Measurements from ENCODE around the gene AP2B1.

Gene AP2B1

GRCh38 chr17:35587074-35587961 lies at the start of gene AP2B1:
Gene AP2B1, plus strand, starts transcription at chr17:35587322. Its CDS starts 6,709 bp downstream, at chr17:35594031.
- TF ChIP-seq RAD21 (IDR thresholded peaks at IDR 0.05; ENCODE audit: low read depth): no peak
- peak; percentile 100 for TF ChIP-seq CREB1 (IDR thresholded peaks at IDR 0.05; ENCODE audit: low read depth)
- TF ChIP-seq EGR1 (IDR thresholded peaks at IDR 0.05): peak; percentile 75
- TF ChIP-seq FOXM1 (IDR thresholded peaks at IDR 0.05; ENCODE audit: borderline replicate concordance, low read depth): no peak
- no peak for TF ChIP-seq EP300 (IDR thresholded peaks at IDR 0.05; ENCODE audit: borderline replicate concordance)
- peak; percentile 43; the same call in 1 of the 2 replicates for TF ChIP-seq TCF12 (IDR thresholded peaks at IDR 0.05; ENCODE audit: low read depth)
- peak; percentile 76 for TF ChIP-seq TAF1 (IDR thresholded peaks at IDR 0.05; ENCODE audit: low read depth)
- no peak; the same call in 1 of the 2 replicates for TF ChIP-seq CEBPB (IDR thresholded peaks at IDR 0.05)
- TF ChIP-seq MAX (IDR thresholded peaks at IDR 0.05): peak; percentile 77
- TF ChIP-seq TEAD4 (IDR thresholded peaks at IDR 0.05): 0 out of 2 replicates have a peak, but pooled peaks have one; percentile 23
- TF ChIP-seq YY1 (IDR thresholded peaks at IDR 0.05; ENCODE audit: low read depth): peak; percentile 99
- TF ChIP-seq NFIC (IDR thresholded peaks at IDR 0.05): no peak
- TF ChIP-seq REST (IDR thresholded peaks at IDR 0.05; ENCODE audit: low read depth): no peak
- TF ChIP-seq ZBTB7A (IDR thresholded peaks at IDR 0.05; ENCODE audit: low read depth): no peak
- peak; percentile 65 for TF ChIP-seq USF1 (IDR thresholded peaks at IDR 0.05)

- no peak for TF ChIP-seq EP300 (IDR thresholded peaks at IDR 0.05; ENCODE audit: borderline replicate concordance)
- no peak for TF ChIP-seq NFIC (IDR thresholded peaks at IDR 0.05)
- TF ChIP-seq TAF1 (IDR thresholded peaks at IDR 0.05; ENCODE audit: low read depth): no peak
- no peak for TF ChIP-seq FOXM1 (IDR thresholded peaks at IDR 0.05; ENCODE audit: borderline replicate concordance, low read depth)
- TF ChIP-seq CREB1 (IDR thresholded peaks at IDR 0.05; ENCODE audit: low read depth): no peak
- no peak for TF ChIP-seq CEBPB (IDR thresholded peaks at IDR 0.05)
- no peak for TF ChIP-seq MAX (IDR thresholded peaks at IDR 0.05)
- TF ChIP-seq EGR1 (IDR thresholded peaks at IDR 0.05): no peak
- no peak for TF ChIP-seq YY1 (IDR thresholded peaks at IDR 0.05; ENCODE audit: low read depth)
- TF ChIP-seq TEAD4 (IDR thresholded peaks at IDR 0.05): no peak
- no peak for TF ChIP-seq RAD21 (IDR thresholded peaks at IDR 0.05; ENCODE audit: low read depth)
- no peak for TF ChIP-seq ZBTB7A (IDR thresholded peaks at IDR 0.05; ENCODE audit: low read depth)
- no peak for TF ChIP-seq USF1 (IDR thresholded peaks at IDR 0.05)
- TF ChIP-seq REST (IDR thresholded peaks at IDR 0.05; ENCODE audit: low read depth): no peak
- TF ChIP-seq TCF12 (IDR thresholded peaks at IDR 0.05; ENCODE audit: low read depth): no peak
Measured at GRCh38 chr17:35537601-35538141, 49.5 kb upstream of the AP2B1 start, which contains the start of gene SLFN12L. Gene SLFN12L, minus strand, starts transcription at chr17:35537678. Its CDS starts 15,314 bp downstream, at chr17:35522364.

GRCh38 chr17:35539659-35540026 lies 47.5 kb upstream of the AP2B1 start:
- TF ChIP-seq TCF12 (IDR thresholded peaks at IDR 0.05; ENCODE audit: low read depth) (no peak), USF1 (IDR thresholded peaks at IDR 0.05) (no peak), ZBTB7A (IDR thresholded peaks at IDR 0.05; ENCODE audit: low read depth) (no peak), YY1 (IDR thresholded peaks at IDR 0.05; ENCODE audit: low read depth) (no peak), EGR1 (IDR thresholded peaks at IDR 0.05) (no peak), RAD21 (IDR thresholded peaks at IDR 0.05; ENCODE audit: low read depth) (no peak), REST (IDR thresholded peaks at IDR 0.05; ENCODE audit: low read depth) (no peak), MAX (IDR thresholded peaks at IDR 0.05) (no peak), TEAD4 (IDR thresholded peaks at IDR 0.05) (no peak), CREB1 (IDR thresholded peaks at IDR 0.05; ENCODE audit: low read depth) (no peak), NFIC (IDR thresholded peaks at IDR 0.05) (no peak), CEBPB (IDR thresholded peaks at IDR 0.05) (no peak), TAF1 (IDR thresholded peaks at IDR 0.05; ENCODE audit: low read depth) (no peak), EP300 (IDR thresholded peaks at IDR 0.05; ENCODE audit: borderline replicate concordance) (no peak), FOXM1 (IDR thresholded peaks at IDR 0.05; ENCODE audit: borderline replicate concordance, low read depth) (no peak)

Measured in Ishikawa (cell line).